Ishikawa (cell line): Measurements from ENCODE around the gene OR4K14.

ENCODE experiments used
- CEBPB ChIP-seq: IDR thresholded peaks from 2 replicates; pipeline ENCODE4 v1.6.1; 2012
- CREB1 ChIP-seq: IDR thresholded peaks from 2 replicates; pipeline ENCODE4 v1.6.1; 2012; ENCODE audit warnings: low read depth
- EGR1 ChIP-seq: IDR thresholded peaks from 2 replicates; pipeline ENCODE4 v1.6.1; 2012
- EP300 ChIP-seq: IDR thresholded peaks from 2 replicates; pipeline ENCODE4 v1.6.1; 2012; ENCODE audit warnings: borderline replicate concordance
- FOXM1 ChIP-seq: IDR thresholded peaks from 2 replicates; pipeline ENCODE4 v1.6.1; 2012; ENCODE audit warnings: low read depth, borderline replicate concordance
- MAX ChIP-seq: IDR thresholded peaks from 2 replicates; pipeline ENCODE4 v1.6.1; 2012
- NFIC ChIP-seq: IDR thresholded peaks from 2 replicates; pipeline ENCODE4 v1.6.1; 2012
- RAD21 ChIP-seq: IDR thresholded peaks from 2 replicates; pipeline ENCODE4 v1.6.1; 2012; ENCODE audit warnings: low read depth
- REST ChIP-seq: IDR thresholded peaks from 2 replicates; pipeline ENCODE4 v1.6.1; 2012; ENCODE audit warnings: low read depth, mild to moderate bottlenecking
- TAF1 ChIP-seq: IDR thresholded peaks from 2 replicates; pipeline ENCODE4 v1.6.1; 2012; ENCODE audit warnings: low read depth, mild to moderate bottlenecking
- TCF12 ChIP-seq: IDR thresholded peaks from 2 replicates; pipeline ENCODE4 v1.6.1; 2012; ENCODE audit warnings: low read depth
- TEAD4 ChIP-seq: IDR thresholded peaks from 2 replicates; pipeline ENCODE4 v1.6.1; 2012
- YY1 ChIP-seq: IDR thresholded peaks from 2 replicates; pipeline ENCODE4 v1.6.1; 2012; ENCODE audit warnings: low read depth
- ZBTB7A ChIP-seq: IDR thresholded peaks from 2 replicates; pipeline ENCODE4 v1.6.1; 2012; ENCODE audit warnings: low read depth
- TF ChIP-seq, protein P1 (sequence below): IDR thresholded peaks from 2 replicates; pipeline ENCODE4 v1.6.1; 2012

Gene OR4K14

GRCh38 chr14:20002319-20002718 lies 16.8 kb downstream of the OR4K14 start:
- TF ChIP-seq MAX = no peak
- no peak for TF ChIP-seq CREB1
- no peak for TF ChIP-seq REST
- no peak for TF ChIP-seq FOXM1
- TF ChIP-seq TCF12 = no peak
- TF ChIP-seq RAD21 = no peak
- no peak for TF ChIP-seq YY1
- no peak for TF ChIP-seq CEBPB
- no peak for TF ChIP-seq EP300
- TF ChIP-seq ZBTB7A = no peak
- TF ChIP-seq NFIC = no peak
- TF ChIP-seq TEAD4 = no peak
- TF ChIP-seq TAF1 = no peak
- TF ChIP-seq, protein P1, sequence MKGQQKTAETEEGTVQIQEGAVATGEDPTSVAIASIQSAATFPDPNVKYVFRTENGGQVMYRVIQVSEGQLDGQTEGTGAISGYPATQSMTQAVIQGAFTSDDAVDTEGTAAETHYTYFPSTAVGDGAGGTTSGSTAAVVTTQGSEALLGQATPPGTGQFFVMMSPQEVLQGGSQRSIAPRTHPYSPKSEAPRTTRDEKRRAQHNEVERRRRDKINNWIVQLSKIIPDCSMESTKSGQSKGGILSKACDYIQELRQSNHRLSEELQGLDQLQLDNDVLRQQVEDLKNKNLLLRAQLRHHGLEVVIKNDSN = no peak

- TF ChIP-seq ZBTB7A (no peak), TAF1 (no peak), RAD21 (no peak)
These were observed 17.2 kb downstream of the OR4K14 start, which contains the start of gene OR4Q2 for GRCh38 chr14:20001863-20002262. Gene OR4Q2 (plus strand): TSS chr14:20002163.

DNA sequence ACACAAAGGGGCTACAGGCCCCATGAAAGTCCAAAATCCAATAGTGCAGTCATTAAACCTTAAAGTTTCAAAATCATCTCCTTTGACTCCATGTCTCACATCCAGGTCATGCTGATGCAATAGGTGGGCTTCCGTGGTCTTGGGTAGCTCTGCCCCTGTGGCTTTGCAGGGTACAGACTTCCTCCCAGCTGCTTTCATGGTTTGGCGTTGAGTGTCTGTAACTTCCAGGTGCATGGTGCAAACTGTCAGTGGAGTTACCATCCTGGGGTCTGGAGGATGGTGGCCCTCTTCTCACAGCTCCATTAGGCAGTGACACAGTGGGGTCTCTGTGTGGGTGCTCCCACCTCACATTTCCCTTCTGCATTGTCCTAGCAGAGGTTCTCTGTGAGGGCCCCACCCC lies 25.7 kb downstream of the OR4K14 start:
- TF ChIP-seq, protein P1 = no peak
- no peak for TF ChIP-seq CREB1
- no peak for TF ChIP-seq TEAD4
- no peak for TF ChIP-seq EP300
- TF ChIP-seq TAF1 = no peak
- no peak for TF ChIP-seq CEBPB
- no peak for TF ChIP-seq YY1
- TF ChIP-seq MAX = no peak
- TF ChIP-seq NFIC = no peak
- no peak for TF ChIP-seq TCF12
- no peak for TF ChIP-seq REST

GRCh38 chr14:19975291-19975690 lies 43.8 kb downstream of the OR4K14 start, which contains the start of gene OR4K15:
Gene OR4K15 (plus strand): TSS chr14:19975591. CDS start chr14:19975591, 0 bp downstream.
- TF ChIP-seq TAF1 (no peak), CEBPB (no peak), NFIC (no peak), FOXM1 (no peak), YY1 (no peak), TCF12 (no peak), EGR1 (no peak), MAX (no peak), CREB1 (no peak), REST (no peak)

DNA sequence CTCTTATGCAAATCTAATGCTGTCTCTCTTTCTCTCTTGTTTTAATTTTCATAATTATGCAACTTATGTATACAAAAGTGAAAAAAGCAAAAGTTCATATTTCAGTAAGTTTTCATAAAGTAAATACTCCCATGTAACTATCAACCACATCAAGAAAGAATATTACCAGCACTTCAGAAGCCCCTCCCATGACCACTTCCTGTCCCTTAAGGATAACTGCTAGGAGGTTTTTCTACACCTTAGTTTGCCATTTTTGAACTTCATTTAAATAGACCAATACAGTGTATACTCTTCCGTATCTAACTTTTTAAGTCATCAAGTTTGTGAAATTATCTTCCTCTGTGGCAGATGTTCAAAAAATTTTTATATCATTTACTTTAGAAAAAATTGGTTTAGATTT lies 44.3 kb downstream of the OR4K14 start:
- no peak for TF ChIP-seq NFIC
- TF ChIP-seq TCF12 = no peak
- no peak for TF ChIP-seq CEBPB
- TF ChIP-seq RAD21 = no peak
- TF ChIP-seq MAX = no peak
- no peak for TF ChIP-seq ZBTB7A
- no peak for TF ChIP-seq TAF1
- TF ChIP-seq, protein P1 = no peak
- TF ChIP-seq YY1 = no peak
- no peak for TF ChIP-seq EP300
- no peak for TF ChIP-seq CREB1
- TF ChIP-seq TEAD4 = no peak
